Endometrial microvascular endothelial cells (primary cell): ENCODE results near the gene TMEM132E. TPM values are rescaled to one million over a fixed set of nuclear protein-coding genes. Genes with fewer than 3 reads are reported as not detected.

Experiments used
- in situ Hi-C: cut with HindIII; loops from 2 replicates; pipeline ENCODE4 v1.10.0; 2017; ENCODE audit warnings: low sequenced_read_pairs, low pct_unique_long_range_greater_than_20kb; ENCODE audit errors: inconsistent ontology term
- total RNA-seq: library from RNA; depleted of rRNA; stranded (reverse); fragments of >200 nt; gene quantifications from one replicate; pipeline ENCODE4 v1.2.3, GENCODE V29; 2015; ENCODE audit errors: inconsistent ontology term

TMEM132E gene
- total RNA-seq, result not detected

GRCh38 chr17:34579017-34579946, at the start of gene TMEM132E:
Gene TMEM132E, plus strand, starts transcription at chr17:34579582. Its CDS starts 1,495 bp downstream, at chr17:34581077.
- in situ Hi-C loops, result no loop called here

- in situ Hi-C loops, result loop anchor here (25.0 kb wide), 1 partner anchor 106 kb away; no protein-coding TSS in a partner anchor
Measured at GRCh38 chr17:34530918-34531317, 48.5 kb upstream of the TMEM132E start.

- in situ Hi-C loops, result loop anchor here (25.0 kb wide), 1 partner anchor 105 kb away; no protein-coding TSS in a partner anchor
Measured at GRCh38 chr17:34532281-34533065, 46.9 kb upstream of the TMEM132E start.

GRCh38 chr17:34533806-34534527, 45.4 kb upstream of the TMEM132E start:
- in situ Hi-C loops, result loop anchor here (25.0 kb wide), 1 partner anchor 103 kb away; no protein-coding TSS in a partner anchor

- in situ Hi-C loops, result loop anchor here (25.0 kb wide), 1 partner anchor 100 kb away; no protein-coding TSS in a partner anchor
Measured at GRCh38 chr17:34537445-34537844, 41.9 kb upstream of the TMEM132E start.

- in situ Hi-C loops, result loop anchor here (25.0 kb wide), 1 partner anchor 99 kb away; no protein-coding TSS in a partner anchor
Measured at GRCh38 chr17:34538582-34538981, 40.8 kb upstream of the TMEM132E start.

GRCh38 chr17:34539881-34540280, 39.5 kb upstream of the TMEM132E start:
- in situ Hi-C loops, result loop anchor here (25.0 kb wide), 1 partner anchor 97 kb away; no protein-coding TSS in a partner anchor

- in situ Hi-C loops, result loop anchor here (25.0 kb wide), 1 partner anchor 94 kb away; no protein-coding TSS in a partner anchor
Measured at GRCh38 chr17:34542700-34543336, 36.6 kb upstream of the TMEM132E start.

GRCh38 chr17:34547453-34548063, 31.8 kb upstream of the TMEM132E start:
- in situ Hi-C loops, result loop anchor here (25.0 kb wide), 1 partner anchor 90 kb away; no protein-coding TSS in a partner anchor

GRCh38 chr17:34549966-34550365, 29.4 kb upstream of the TMEM132E start:
- in situ Hi-C loops, result loop anchor here (25.0 kb wide), 1 partner anchor 87 kb away; no protein-coding TSS in a partner anchor

- in situ Hi-C loops, result no loop called here
Measured at GRCh38 chr17:34553907-34554306, 25.5 kb upstream of the TMEM132E start.

GRCh38 chr17:34556384-34556783, 23.0 kb upstream of the TMEM132E start:
- in situ Hi-C loops, result no loop called here

GRCh38 chr17:34556931-34557330, 22.5 kb upstream of the TMEM132E start:
- in situ Hi-C loops, result no loop called here

- in situ Hi-C loops, result no loop called here
Measured at GRCh38 chr17:34561328-34561727, 18.1 kb upstream of the TMEM132E start.

- in situ Hi-C loops, result no loop called here
Measured at GRCh38 chr17:34562387-34562786, 17.0 kb upstream of the TMEM132E start.

- in situ Hi-C loops, result no loop called here
Measured at GRCh38 chr17:34565713-34566112, 13.7 kb upstream of the TMEM132E start.

GRCh38 chr17:34566201-34566600, 13.2 kb upstream of the TMEM132E start:
- in situ Hi-C loops, result no loop called here

- in situ Hi-C loops, result no loop called here
Measured at GRCh38 chr17:34566873-34567272, 12.5 kb upstream of the TMEM132E start.
